Activated CD8-positive, alpha-beta memory T cell treated with anti-CD3 and anti-CD28 coated beads for 48 hours (primary cell): ENCODE data around the gene SHISAL2A.
"Not testable (repeated sequence)": the region's sequence is repeated elsewhere in the genome, so short reads cannot be mapped to it uniquely, and the experiment has no call there.

Source experiments
- DNase-seq, 3 experiments: peaks; one replicate each; pipeline ENCODE4 v3.0.0-alpha.2; 2020; ENCODE audit warnings: low read depth in 2 of 3, low spot score in 2 of 3

SHISAL2A gene

GRCh38 chr1:52680353-52680752 lies 47.4 kb downstream of the SHISAL2A start:
- DNase-seq = no peak

GRCh38 chr1:52681136-52681535 lies 48.2 kb downstream of the SHISAL2A start:
- DNase-seq = no peak

- DNase-seq = no peak
Observed at GRCh38 chr1:52683367-52683940, 50.5 kb downstream of the SHISAL2A start.

- DNase-seq = no peak
Observed at GRCh38 chr1:52684545-52684944, 51.6 kb downstream of the SHISAL2A start.

- DNase-seq = peak in 2 of 3 experiments; percentile 25 to 41
Observed at GRCh38 chr1:52686261-52686751, 53.3 kb downstream of the SHISAL2A start.

- DNase-seq = no peak
Observed at GRCh38 chr1:52686830-52687229, 53.9 kb downstream of the SHISAL2A start.

- DNase-seq = no peak
Observed at GRCh38 chr1:52691821-52692220, 58.9 kb downstream of the SHISAL2A start.

- DNase-seq = no peak
Observed at GRCh38 chr1:52692697-52693096, 59.7 kb downstream of the SHISAL2A start.

- DNase-seq = not testable (repeated sequence)
Observed at GRCh38 chr1:52693351-52693750, 60.4 kb downstream of the SHISAL2A start.

GRCh38 chr1:52693843-52694242 lies 60.9 kb downstream of the SHISAL2A start:
- no peak for DNase-seq

GRCh38 chr1:52695627-52696026 lies 62.7 kb downstream of the SHISAL2A start:
- no peak for DNase-seq

- DNase-seq = peak; percentile 41 to 60 (median 45)
Observed at GRCh38 chr1:52697795-52698674, 65.1 kb downstream of the SHISAL2A start, which contains the start of gene COA7. TSS of gene COA7 (minus strand) at chr1:52698347. CDS start at chr1:52698326, 21 bp downstream.

- DNase-seq = peak; percentile 55 to 58 (median 57)
Observed at GRCh38 chr1:52702886-52703787, 70.2 kb downstream of the SHISAL2A start.

- no peak for DNase-seq
Observed at GRCh38 chr1:52706136-52706670, 73.2 kb downstream of the SHISAL2A start.
